Measurements from ENCODE around the gene AIG1.
"Not testable (repeated sequence)": the region's sequence is repeated elsewhere in the genome, so short reads cannot be mapped to it uniquely, and the experiment has no call there.

The AIG1 gene

DNA sequence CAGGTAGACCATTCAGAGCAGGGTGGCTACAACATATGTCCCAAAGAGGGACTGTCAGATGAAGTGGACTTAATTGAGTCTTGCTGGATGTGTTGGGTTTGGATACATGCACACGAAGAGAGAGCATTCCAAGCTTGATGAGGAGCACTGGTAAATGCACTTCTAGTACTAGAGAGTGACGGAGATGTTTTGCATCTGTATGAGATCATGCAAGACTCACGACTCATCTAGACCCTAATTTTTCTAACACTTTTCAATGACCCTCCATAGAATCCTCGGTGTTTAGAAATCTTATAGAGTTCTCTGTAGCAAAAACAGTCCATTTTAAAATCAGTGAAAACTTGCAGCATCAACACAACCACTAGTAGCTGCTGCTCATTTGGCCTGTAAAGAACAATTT is 4.8 kb upstream of the AIG1 start:
- no peak for DNase-seq (ENCODE audit: low read depth in 2 of 2)

DNA sequence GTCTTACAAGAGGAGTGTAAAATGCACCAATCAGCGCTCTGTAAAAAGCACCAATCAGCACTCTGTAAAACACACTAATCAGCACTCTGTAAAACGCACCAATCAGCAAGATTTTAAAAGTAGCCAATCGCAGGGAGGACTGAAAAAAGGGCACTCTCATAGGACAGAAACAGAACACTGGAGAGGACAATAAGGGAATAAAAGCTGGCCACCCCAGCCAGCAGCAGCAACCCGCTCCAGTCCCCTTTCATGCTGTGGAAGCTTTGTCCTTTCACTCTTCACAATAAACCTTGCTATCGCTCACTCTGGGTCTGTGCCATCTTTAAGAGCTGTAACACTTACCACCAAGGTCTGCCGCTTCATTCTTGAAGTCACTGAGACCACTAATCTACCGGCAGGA is 1.7 kb upstream of the AIG1 start:
- DNase-seq (ENCODE audit: low read depth in 2 of 2), result no peak

DNA sequence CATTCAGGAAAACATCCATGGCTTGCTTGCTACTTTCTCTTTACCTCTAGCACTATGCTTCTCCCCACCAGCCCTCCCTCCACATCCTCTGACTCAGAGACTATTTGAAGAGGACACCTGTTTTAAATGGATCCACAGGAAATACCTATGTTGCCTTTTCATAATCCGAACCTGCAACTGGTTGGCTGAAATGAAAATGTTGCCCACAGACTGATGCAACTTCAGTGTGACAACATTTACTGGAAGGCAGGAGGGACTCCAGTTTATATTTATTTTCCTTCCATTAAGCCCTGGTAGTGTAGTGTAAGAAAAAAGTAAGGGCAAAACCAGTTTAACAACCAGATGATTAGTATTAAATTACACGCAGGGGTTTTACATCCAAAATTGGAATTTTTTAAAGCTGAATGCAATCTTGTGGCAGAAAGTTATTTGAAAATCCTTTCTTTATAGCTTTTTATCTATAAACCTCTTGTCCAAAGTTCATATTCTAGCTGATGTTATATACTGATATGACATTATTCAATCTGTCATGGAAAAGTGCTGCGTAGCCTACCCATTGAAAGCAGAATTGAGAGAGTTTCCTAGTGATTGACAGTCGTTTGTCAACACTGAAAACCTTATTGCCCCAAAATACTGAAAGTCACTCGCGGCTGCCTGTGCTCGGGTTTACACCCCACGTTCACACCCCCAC is 881 bp upstream of the AIG1 start:
- DNase-seq (ENCODE audit: low read depth in 2 of 2), result no peak

DNA sequence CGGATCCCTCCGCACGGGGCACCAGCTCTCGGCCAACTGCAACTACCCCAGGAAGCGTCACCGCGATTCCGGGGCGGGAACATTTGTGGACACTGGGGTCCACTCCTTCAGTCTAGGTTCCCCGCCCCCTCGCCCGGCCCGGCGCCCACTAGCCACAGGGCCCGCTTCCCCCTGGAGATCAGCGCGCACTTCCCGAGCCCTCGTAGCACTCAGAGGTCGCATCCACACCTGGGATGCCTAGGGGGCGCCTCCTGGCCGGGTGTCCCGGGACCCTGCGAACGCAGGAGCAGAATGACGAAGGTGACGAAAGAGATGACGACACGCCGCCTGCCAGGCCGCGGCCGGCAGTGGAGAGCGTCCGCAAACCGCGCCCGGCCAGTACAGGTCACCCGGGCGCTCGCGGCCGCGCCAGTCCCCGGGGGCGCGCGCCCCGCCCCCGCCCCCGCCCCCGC is 309 bp upstream of the AIG1 start:
- peak; percentile 30 to 37 for DNase-seq (ENCODE audit: low read depth in 2 of 2)

GRCh38 chr6:143061597-143062385 is 1.1 kb downstream of the AIG1 start:
- DNase-seq (ENCODE audit: low read depth in 2 of 2), result no peak

DNA sequence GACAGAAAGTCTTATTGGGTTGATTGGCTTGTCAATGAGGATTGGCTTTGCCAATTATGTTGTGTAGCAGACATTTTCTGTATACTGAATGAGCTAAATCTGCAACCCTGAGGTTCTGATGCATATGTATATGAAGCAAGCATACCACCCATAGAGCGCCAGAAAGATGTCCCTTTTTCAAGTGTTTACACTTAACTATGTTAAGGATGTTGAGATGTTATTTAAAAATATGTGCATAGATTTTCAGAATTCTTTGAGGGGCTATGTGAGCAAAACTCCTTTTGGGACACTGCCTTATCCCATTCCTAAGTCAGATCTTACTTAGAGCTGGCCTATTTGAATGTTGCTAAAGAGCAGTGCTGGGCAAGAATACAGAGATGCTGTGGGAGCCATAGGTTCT is 1.9 kb downstream of the AIG1 start:
- DNase-seq (ENCODE audit: low read depth in 2 of 2), result no peak

DNA sequence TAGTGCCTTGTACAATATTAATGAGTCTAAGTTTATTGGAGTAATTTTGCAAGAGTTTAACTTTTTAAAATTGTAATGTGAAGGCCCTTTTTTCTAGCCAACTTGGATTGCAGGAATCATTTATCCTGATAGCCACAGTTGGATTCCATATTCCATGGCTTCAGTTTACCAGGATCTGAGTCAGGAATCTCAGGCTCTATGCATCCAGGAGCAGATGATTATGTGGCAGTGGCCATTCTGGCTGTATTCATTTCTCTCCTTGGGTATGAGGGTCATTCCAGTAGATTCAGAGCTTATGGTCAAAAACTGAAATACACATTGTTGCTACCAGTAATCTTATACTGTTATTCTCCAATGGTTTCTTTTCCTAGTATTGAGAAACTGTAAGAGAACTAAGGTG is 2.9 kb downstream of the AIG1 start:
- no peak for DNase-seq (ENCODE audit: low read depth in 2 of 2)

DNA sequence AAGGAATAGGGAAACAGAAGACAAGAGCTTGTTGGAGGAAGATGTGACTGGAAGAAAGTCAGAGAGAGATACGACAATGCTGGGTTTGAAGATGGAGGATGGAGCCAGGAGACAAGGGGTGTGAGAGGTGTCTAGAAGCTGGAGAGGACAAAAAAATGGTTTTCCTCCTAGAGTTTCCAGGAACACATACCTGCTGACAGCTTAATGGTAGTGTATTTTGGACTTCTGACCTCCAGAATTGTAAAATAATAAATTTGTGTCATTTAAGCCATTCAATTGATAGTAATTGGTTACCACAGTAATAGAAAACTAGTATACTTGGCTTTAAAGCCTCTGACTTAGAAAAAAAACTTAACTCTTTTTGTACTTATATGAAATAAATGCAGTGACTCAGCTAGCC is 3.6 kb downstream of the AIG1 start:
- DNase-seq (ENCODE audit: low read depth in 2 of 2), result no peak

- DNase-seq (ENCODE audit: low read depth in 2 of 2), result no peak
These were observed 4.4 kb downstream of the AIG1 start for GRCh38 chr6:143064951-143065683.

DNA sequence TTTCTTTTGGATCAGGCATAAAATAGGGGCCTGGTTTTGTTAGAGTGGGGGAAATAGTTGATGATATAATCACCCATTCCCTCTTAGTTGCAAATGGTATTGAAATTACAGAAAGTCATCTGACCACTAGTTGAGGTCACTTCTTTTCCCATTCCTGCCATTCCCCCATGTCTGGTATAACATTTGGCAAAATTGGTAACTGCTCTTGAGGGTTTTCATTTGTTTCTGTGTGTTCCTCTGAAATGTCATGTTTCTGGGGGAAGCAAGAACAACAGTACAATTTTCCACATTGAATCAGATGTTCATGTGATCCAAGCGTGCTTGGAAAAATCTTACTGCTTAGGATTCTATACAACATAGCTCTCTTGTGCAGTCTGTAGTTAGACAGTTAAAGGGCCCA is 7.3 kb downstream of the AIG1 start:
- DNase-seq (ENCODE audit: low read depth in 2 of 2), result no peak

GRCh38 chr6:143074101-143074500 is 13.4 kb downstream of the AIG1 start:
- no peak for DNase-seq (ENCODE audit: low read depth in 2 of 2)

GRCh38 chr6:143074670-143075318 is 14.1 kb downstream of the AIG1 start:
- DNase-seq (ENCODE audit: low read depth in 2 of 2), result no peak

- DNase-seq (ENCODE audit: low read depth in 2 of 2), result no peak
These were observed 18.0 kb downstream of the AIG1 start for GRCh38 chr6:143078468-143079324.

DNA sequence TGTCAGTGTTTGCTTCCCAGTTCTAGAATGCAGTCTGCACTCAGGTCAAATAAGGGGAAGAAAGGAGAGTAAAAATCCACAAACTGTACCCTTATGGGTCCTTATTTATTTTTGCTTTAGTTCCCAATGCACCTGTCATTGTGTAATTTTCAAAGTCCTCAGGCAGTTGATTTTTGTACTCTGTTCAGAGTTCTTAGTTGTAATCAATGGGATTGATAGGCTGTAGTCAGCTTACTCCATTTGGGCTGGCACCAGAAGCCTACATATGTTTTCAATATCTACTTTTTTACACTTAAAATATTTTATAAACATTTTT is 18.6 kb downstream of the AIG1 start:
- no peak for DNase-seq (ENCODE audit: low read depth in 2 of 2)

- not testable (repeated sequence) for DNase-seq (ENCODE audit: low read depth in 2 of 2)
These were observed 21.6 kb downstream of the AIG1 start for GRCh38 chr6:143082274-143082673.

GRCh38 chr6:143084019-143084418 is 23.3 kb downstream of the AIG1 start:
- not testable (repeated sequence) for DNase-seq (ENCODE audit: low read depth in 2 of 2)

- DNase-seq (ENCODE audit: low read depth in 2 of 2), result not testable (repeated sequence)
These were observed 26.6 kb downstream of the AIG1 start for GRCh38 chr6:143087335-143087734.

DNA sequence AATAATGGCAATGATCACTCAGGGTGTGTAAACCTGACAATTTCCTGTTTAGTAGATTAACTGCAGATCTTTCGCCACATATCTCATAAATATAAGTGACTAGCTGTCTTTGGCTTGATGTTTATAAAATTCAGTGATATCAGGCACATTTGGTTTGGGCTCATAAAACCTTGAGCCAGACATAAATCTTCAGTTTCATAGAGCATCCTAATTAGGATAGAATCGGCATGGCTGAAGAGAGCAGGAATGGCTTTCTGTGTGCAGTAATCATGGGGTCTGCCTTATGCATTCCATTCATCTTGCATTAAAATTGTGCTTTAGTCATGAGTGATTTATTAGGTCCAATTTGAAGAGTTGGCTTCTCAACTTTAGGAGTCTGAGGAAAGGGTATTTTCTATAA is 27.2 kb downstream of the AIG1 start:
- DNase-seq (ENCODE audit: low read depth in 2 of 2), result no peak

- no peak for DNase-seq (ENCODE audit: low read depth in 2 of 2)
These were observed 29.8 kb downstream of the AIG1 start for GRCh38 chr6:143090314-143091044.

DNA sequence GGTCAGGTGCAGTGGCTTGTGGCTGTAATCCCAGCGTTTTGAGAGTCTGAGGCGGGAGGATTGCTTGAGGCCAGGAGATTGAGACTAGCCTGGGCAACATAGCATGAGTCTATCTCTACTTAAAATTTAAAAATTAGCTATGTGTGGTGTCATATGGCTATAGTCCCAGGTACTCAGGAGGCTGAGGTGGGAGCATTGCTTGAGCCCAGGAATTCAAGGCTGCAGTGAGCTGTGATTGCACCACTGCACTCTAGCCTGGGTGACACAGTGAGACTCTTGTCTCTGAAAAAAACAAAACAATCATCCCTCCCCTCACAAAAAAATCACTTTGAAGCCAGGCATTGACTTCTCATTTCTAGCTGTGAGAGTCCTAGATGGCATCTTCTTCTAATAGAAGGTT is 32.1 kb downstream of the AIG1 start:
- DNase-seq (ENCODE audit: low read depth in 2 of 2), result no peak

- no peak for DNase-seq (ENCODE audit: low read depth in 2 of 2)
These were observed 32.6 kb downstream of the AIG1 start for GRCh38 chr6:143093290-143093689.
